ENCODE measurements around the gene DEPDC1B. TPM values are rescaled to one million over a fixed set of nuclear protein-coding genes. Genes with fewer than 3 reads are reported as not detected.
"Not testable (repeated sequence)": the region's sequence is repeated elsewhere in the genome, so short reads cannot be mapped to it uniquely, and the experiment has no call there.

DEPDC1B gene
- polyA plus RNA-seq, 12 donors, result 2.8 to 14.0 (median 5.2) TPM; not detected in 1

- DNase-seq, result no peak
Observed at GRCh38 chr5:60648175-60648574, 51.8 kb downstream of the DEPDC1B start.

- no peak for DNase-seq
Observed at GRCh38 chr5:60640901-60641300, 59.1 kb downstream of the DEPDC1B start.

- no peak for DNase-seq
Observed at GRCh38 chr5:60639544-60639943, 60.4 kb downstream of the DEPDC1B start.

GRCh38 chr5:60638300-60638699 lies 61.7 kb downstream of the DEPDC1B start:
- no peak for DNase-seq

- DNase-seq, result no peak
Observed at GRCh38 chr5:60636644-60637043, 63.3 kb downstream of the DEPDC1B start.

GRCh38 chr5:60636001-60636400 lies 64.0 kb downstream of the DEPDC1B start:
- no peak for DNase-seq

- no peak for DNase-seq
Observed at GRCh38 chr5:60634051-60634450, 65.9 kb downstream of the DEPDC1B start.

DNA sequence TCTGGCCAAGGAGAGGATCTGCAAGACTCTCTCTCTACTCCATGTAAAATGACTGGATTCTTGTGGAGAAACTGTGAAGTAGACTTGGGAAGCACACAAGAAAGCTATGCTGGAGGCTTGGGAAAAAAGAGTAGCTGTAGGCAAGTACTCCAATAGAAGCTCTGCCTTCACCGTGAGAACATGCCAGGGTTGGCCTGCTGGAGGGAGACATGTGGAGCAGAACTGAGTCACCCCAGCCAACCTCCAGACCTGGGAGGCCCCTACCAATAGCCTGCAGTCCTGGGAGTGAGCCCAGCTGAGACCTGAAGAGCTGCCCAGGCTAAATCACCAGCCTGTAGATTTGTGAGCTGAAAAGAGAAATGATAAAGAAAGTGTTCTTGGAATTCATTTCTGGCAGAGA lies 66.6 kb downstream of the DEPDC1B start:
- no peak for DNase-seq

GRCh38 chr5:60632153-60632552 lies 67.8 kb downstream of the DEPDC1B start:
- DNase-seq, result no peak

DNA sequence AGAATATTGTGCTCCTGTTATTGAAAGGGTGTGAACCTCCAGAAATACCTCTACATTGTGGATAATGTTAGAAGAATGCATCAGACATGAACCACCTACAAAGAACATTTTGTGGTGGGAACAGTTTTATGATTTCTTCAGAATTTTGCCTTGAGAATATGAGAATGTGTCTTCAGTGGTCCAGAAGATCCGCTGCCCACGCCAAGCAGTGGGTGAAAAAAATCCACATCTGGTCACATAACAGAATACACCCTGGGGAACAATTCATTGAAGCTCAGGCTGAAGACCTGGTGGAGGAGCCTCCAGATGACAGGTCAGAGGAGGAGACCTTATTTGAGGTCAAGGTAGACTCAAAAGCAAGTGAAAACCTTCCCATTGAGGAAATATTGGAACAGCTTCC lies 69.1 kb downstream of the DEPDC1B start:
- no peak for DNase-seq

- no peak for DNase-seq
Observed at GRCh38 chr5:60630179-60630578, 69.8 kb downstream of the DEPDC1B start.

- DNase-seq, result not testable (repeated sequence)
Observed at GRCh38 chr5:60624875-60625274, 75.1 kb downstream of the DEPDC1B start.

DNA sequence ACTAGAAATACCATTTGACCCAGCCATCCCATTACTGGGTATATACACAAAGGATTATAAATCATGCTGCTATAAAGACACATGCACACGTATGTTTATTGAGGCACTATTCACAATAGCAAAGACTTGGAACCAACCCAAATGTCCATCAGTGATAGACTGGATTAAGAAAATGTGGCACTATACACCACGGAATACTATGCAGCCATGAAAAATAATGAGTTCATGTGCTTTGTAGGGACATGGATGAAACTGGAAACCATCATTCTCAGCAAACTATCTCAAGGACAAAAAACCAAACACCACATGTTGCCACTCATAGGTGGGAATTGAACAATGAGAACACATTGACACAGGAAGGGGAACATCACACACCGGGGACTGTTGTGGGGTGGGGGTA lies 79.2 kb downstream of the DEPDC1B start:
- DNase-seq, result not testable (repeated sequence)

DNA sequence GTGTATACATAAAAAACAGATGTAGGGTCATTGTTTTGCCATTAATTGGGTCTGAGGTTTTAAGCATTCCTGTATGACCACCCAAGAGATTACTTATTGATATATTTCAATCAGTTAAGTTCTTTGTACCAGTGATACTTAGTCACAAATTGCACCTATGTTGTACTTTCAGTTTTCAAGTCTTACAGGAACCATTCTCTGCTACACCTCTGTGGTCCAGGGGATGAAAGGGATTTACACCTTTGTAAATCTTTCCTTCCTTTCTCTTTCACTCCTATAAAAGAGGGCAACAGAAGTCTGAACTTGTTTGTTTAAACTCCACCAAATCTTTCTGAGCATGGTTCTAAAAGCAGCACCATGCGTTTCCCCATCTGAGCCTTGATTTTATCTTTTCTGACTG lies 86.1 kb downstream of the DEPDC1B start:
- no peak for DNase-seq

DNA sequence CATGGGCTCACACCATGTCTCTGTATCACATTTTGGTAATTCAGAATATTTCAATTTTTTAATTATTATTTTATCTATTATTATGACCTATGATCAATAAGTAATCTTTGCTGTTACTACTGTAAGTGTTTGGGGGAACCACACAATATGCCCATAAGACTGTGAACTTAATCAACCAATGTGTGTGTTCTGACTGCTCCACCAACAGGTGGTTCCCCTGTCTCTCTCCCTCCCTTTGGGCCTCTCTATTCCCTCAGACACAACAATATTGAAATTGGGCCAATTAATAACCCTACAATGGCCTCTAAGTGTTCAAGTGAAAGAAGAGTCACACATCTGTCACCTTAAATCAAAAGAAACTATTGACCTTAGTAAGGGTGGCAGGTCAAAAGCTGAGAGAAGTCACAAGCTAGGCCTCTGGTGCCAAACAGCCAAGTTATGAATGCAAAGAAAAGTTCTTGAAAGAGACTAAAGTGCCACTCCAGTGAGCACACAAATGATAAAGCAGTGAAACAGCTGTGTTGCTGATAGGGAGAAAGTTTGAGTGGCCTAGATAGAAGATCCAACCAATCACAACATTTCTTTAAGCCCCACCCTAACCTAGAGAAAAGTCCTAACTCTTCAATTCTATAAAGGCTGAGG lies 88.7 kb downstream of the DEPDC1B start:
- no peak for DNase-seq

DNA sequence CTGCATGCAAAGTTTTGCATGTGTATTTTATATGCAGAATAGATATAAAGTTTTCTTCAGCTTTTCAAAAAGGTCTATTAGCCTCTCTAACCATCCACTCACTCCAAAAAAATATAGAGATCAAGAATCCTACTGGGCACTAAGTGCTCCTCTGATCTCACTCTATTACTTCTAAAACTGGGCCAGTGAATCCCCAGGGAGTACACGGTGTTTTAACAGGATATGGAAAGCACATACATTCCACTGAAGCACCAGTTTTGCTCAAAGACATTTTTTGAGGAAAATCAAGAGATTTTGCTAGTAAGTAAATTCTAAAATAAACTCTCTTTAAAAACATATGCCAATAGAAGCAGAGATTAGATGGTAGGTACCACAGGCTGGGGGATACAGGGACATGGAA lies 95.2 kb downstream of the DEPDC1B start:
- no peak for DNase-seq

- no peak for DNase-seq
Observed at GRCh38 chr5:60598424-60598823, 101.5 kb downstream of the DEPDC1B start.

GRCh38 chr5:60597572-60598320 lies 102.2 kb downstream of the DEPDC1B start:
- no peak for DNase-seq

GRCh38 chr5:60594715-60595477 lies 105.1 kb downstream of the DEPDC1B start:
- no peak for DNase-seq

GRCh38 chr5:60590172-60590571 lies 109.8 kb downstream of the DEPDC1B start:
- DNase-seq, result no peak

- DNase-seq, result not testable (repeated sequence)
Observed at GRCh38 chr5:60587312-60587711, 112.7 kb downstream of the DEPDC1B start.

GRCh38 chr5:60586307-60586901 lies 113.6 kb downstream of the DEPDC1B start:
- DNase-seq, result peak; percentile 15

All from muscle of arm (tissue), 12 donors.